HepG2 (cell line): Measurements from ENCODE around the gene TIPRL. TPM values are rescaled to one million over a fixed set of nuclear protein-coding genes. Genes with fewer than 3 reads are reported as not detected.

Experiments used
- ATAC-seq: fragments of 200-7000 bp; cut with Tn5 transposase; 3 replicates; pipeline ENCODE4 v1.9.1; 2020; ENCODE audit warnings: mild to moderate bottlenecking, moderate library complexity
- BruUV-seq: library from RNA; stranded (reverse); fragments of 400-500 nt; replicated peaks from 2 replicates; lab custom pipeline; 2021; lab: Mats Ljungman, UMichigan
- CTCF ChIA-PET: fragments of 300-600 bp; formaldehyde crosslinking; extraction: SDS; loops from one replicate; lab custom pipeline; 2021; ENCODE audit warnings: low total read pairs, inconsistent platforms, low intra/inter-chr PET ratio; lab: Yijun Ruan, JAX
- POLR2A ChIA-PET: fragments of 350-600 bp; sonication (Branson Sonifier 250); formaldehyde crosslinking; loops from one replicate; lab custom pipeline; 2020; ENCODE audit warnings: antibody characterized with exemption, inconsistent platforms; lab: Yijun Ruan, JAX
- DNase-seq: peaks from one replicate; pipeline ENCODE4 v3.0.0-alpha.2; 2015; ENCODE audit warnings: low spot score
- FAIRE-seq: peaks from 3 replicates; lab custom pipeline; 2011; peaks lifted over from hg19 to GRCh38; lab: Jason Lieb, UNC
- H2AFZ ChIP-seq: one replicate; pipeline ENCODE4 v1.6.1; 2011; ENCODE audit warnings: low read length, inconsistent platforms
- H3K27ac ChIP-seq: fragments of 300-600 bp; 3 replicates; pipeline ENCODE4 v1.8.0; 2011; ENCODE audit warnings: mixed run types, mild to moderate bottlenecking, mixed read lengths, low read length, inconsistent platforms; ENCODE audit not compliant: insufficient read depth; ENCODE audit errors: extremely low read length
- H3K27me3 ChIP-seq, 2 experiments: fragments of 200-600 bp in 1 of 2; 2 replicates in 1 of 2; 3 replicates in 1 of 2; pipeline versions ENCODE4 v1.6.0 to v1.8.0; 2011; ENCODE audit warnings: low read length in 2 of 2, mild to moderate bottlenecking in 2 of 2, moderate library complexity in 2 of 2, inconsistent platforms in 1 of 2; ENCODE audit not compliant: insufficient read depth in 2 of 2, control insufficient read depth in 1 of 2
- H3K36me3 ChIP-seq, 2 experiments: fragments of 200-600 bp in 1 of 2; replicated peaks in 1 of 2; 2 replicates in 1 of 2; 3 replicates in 1 of 2; pipeline versions ENCODE4 v1.5.1 to v1.8.0; 2011; ENCODE audit warnings: low read length in 2 of 2, inconsistent platforms in 1 of 2; ENCODE audit not compliant: insufficient read depth in 2 of 2, control insufficient read depth in 1 of 2
- H3K4me1 ChIP-seq: 2 replicates; pipeline ENCODE4 v1.5.1; 2012; ENCODE audit warnings: low read length, inconsistent platforms; ENCODE audit not compliant: insufficient read depth
- H3K4me2 ChIP-seq: 2 replicates; pipeline ENCODE4 v1.6.0; 2011; ENCODE audit warnings: low read depth, low read length, inconsistent platforms
- H3K4me3 ChIP-seq, 3 experiments: fragments of 200-600 bp in 1 of 3; sonication (generic), shearing (Covaris generic) in 1 of 3; replicated peaks in 1 of 3; 2 replicates each; pipeline ENCODE4 v1.5.1; 2011 to 2016; ENCODE audit warnings: low read length in 3 of 3, inconsistent platforms in 2 of 3, low read depth in 2 of 3, mild to moderate bottlenecking in 2 of 3, control low read depth in 1 of 3, mixed read lengths in 1 of 3; ENCODE audit not compliant: insufficient read depth in 1 of 3
- H3K79me2 ChIP-seq: one replicate; pipeline ENCODE4 v1.6.1; 2011; ENCODE audit warnings: low read length, inconsistent platforms; ENCODE audit not compliant: insufficient read depth
- H3K9ac ChIP-seq: 2 replicates; pipeline ENCODE4 v1.6.0; 2011; ENCODE audit warnings: mild to moderate bottlenecking, low read depth, low read length, inconsistent platforms; ENCODE audit not compliant: insufficient read depth
- H3K9me3 ChIP-seq: 2 replicates; pipeline ENCODE4 v1.5.1; 2012; ENCODE audit warnings: mild to moderate bottlenecking, low read length
- H4K20me1 ChIP-seq: 2 replicates; pipeline ENCODE4 v1.6.0; 2011; ENCODE audit warnings: inconsistent platforms, mild to moderate bottlenecking, low read length, moderate library complexity; ENCODE audit not compliant: insufficient read depth
- EHMT2 ChIP-seq: fragments of 200-600 bp; sonication (generic); IDR thresholded peaks from 2 replicates; pipeline ENCODE4 v1.7.0; 2017; ENCODE audit warnings: antibody characterized with exemption, low read depth, low read length, borderline replicate concordance
- FOXP1 ChIP-seq, 2 experiments: fragments of 450-650 bp in 1 of 2; IDR thresholded peaks; 2 replicates each; pipeline ENCODE4 v1.6.1; 2017 to 2018; ENCODE audit warnings: antibody characterized with exemption in 1 of 2
- GPBP1L1 ChIP-seq: sonication (generic); formaldehyde crosslinking; IDR thresholded peaks from 2 replicates; pipeline ENCODE4 v1.5.0; 2020; ENCODE audit warnings: mild to moderate bottlenecking, missing genetic modification reagents
- JARID2 ChIP-seq: sonication (generic); formaldehyde crosslinking; IDR thresholded peaks from 2 replicates; pipeline ENCODE4 v1.8.1; 2023; ENCODE audit warnings: missing genetic modification reagents, inconsistent platforms; ENCODE audit not compliant: insufficient replicate concordance
- NPAS2 ChIP-seq: sonication (generic); formaldehyde crosslinking; IDR thresholded peaks from 2 replicates; pipeline ENCODE4 v1.8.0; 2022; ENCODE audit warnings: mild to moderate bottlenecking, missing genetic modification reagents, borderline replicate concordance
- NR0B2 ChIP-seq: sonication (generic); formaldehyde crosslinking; IDR thresholded peaks from 2 replicates; pipeline ENCODE4 v1.4.0; 2020; ENCODE audit warnings: mild to moderate bottlenecking, missing genetic modification reagents
- NR2F6 ChIP-seq, 2 experiments: IDR thresholded peaks; 2 replicates each; pipeline ENCODE4 v1.6.1; 2016; ENCODE audit warnings: antibody characterized with exemption in 1 of 2, mild to moderate bottlenecking in 1 of 2
- ZFP36L1 ChIP-seq: sonication (generic); formaldehyde crosslinking; IDR thresholded peaks from 2 replicates; pipeline ENCODE4 v1.8.0; 2022; ENCODE audit warnings: mild to moderate bottlenecking, missing genetic modification reagents, moderate library complexity
- ZHX1 ChIP-seq: sonication (generic); formaldehyde crosslinking; IDR thresholded peaks from 2 replicates; pipeline ENCODE4 v1.8.1; 2022; ENCODE audit warnings: low read depth, mild to moderate bottlenecking, missing genetic modification reagents
- ZNF382 ChIP-seq: sonication (generic); formaldehyde crosslinking; IDR thresholded peaks from 2 replicates; pipeline ENCODE4 v1.5.0; 2020; ENCODE audit warnings: missing genetic modification reagents, mild to moderate bottlenecking, borderline replicate concordance
- ZNF878 ChIP-seq: sonication (generic); formaldehyde crosslinking; IDR thresholded peaks from 2 replicates; pipeline ENCODE4 v1.8.1; 2023; ENCODE audit warnings: mild to moderate bottlenecking, missing genetic modification reagents, moderate library complexity
- WGBS: methylation state at CpG from one replicate; pipeline ENCODE4 v1.1.6; 2017; ENCODE audit warnings: low lambda C conversion rate; 5-methylcytosine and 5-hydroxymethylcytosine counted together
- in situ Hi-C: cut with HindIII; loops from 2 replicates; pipeline ENCODE4 v1.10.0; 2017; ENCODE audit warnings: low pct_unique_long_range_greater_than_20kb; ENCODE audit not compliant: extremely low pct_ligation_motif_present
- intact Hi-C: fragments of 100-400 bp; cut with micrococcal nuclease; formaldehyde crosslinking; loops from one replicate; pipeline ENCODE4 v1.10.0; 2022; ENCODE audit not compliant: unreplicated experiment
- polyA plus RNA-seq, 8 experiments: library from polyadenylated mRNA; depleted of rRNA in 3 of 8; stranded (reverse) in 7 of 8; unstranded in 1 of 8; fragments of >200 nt; fragmentation: Illumina TruSeq in 4 of 8; extraction: Trizol in 4 of 8; gene quantifications; 2 replicates each; pipeline versions ENCODE4 v1.2.1 to v1.2.3, GENCODE V29; 2011 to 2016; ENCODE audit warnings: low read depth in 4 of 8, missing spikeins in 1 of 8, mixed read lengths in 1 of 8; ENCODE audit not compliant: insufficient read depth in 1 of 8
- total RNA-seq, 5 experiments: library from RNA; depleted of rRNA; stranded (reverse); fragments of >200 nt; fragmentation: Illumina TruSeq; extraction: Trizol; gene quantifications; 2 replicates each; pipeline ENCODE4 v1.2.3, GENCODE V29; 2016; ENCODE audit warnings: low read depth in 1 of 5

Gene TIPRL
- total and polyA plus RNA-seq, 2 of the 13 experiments (the other 11 are each of a cell fraction or from before 2014, with no cell fraction given) = 10.1 to 22.8 TPM

GRCh38 chr1:168216171-168216570 is 37.4 kb downstream of the TIPRL start:
- POLR2A ChIA-PET = interaction anchor here (0.7 kb wide), 1 partner anchor 10 kb away, joined by 3 read pairs; no protein-coding TSS in a partner anchor
- TF ChIP-seq ZHX1 (CRISPR knock-in tag) = no peak

GRCh38 chr1:168217664-168218063 is 38.9 kb downstream of the TIPRL start:
- H3K4me2 ChIP-seq = no peak overlapping the region
- no peak for DNase-seq
- no peaks in the 10 kb centered on the region for H3K36me3 ChIP-seq
- ChIA-PET CTCF (no interaction called here), POLR2A (no interaction called here)
- BruUV-seq = no TSS peak
- no peak overlapping the region for H3K4me3 ChIP-seq
- intact Hi-C loops (no loop called here), in situ Hi-C loops (no loop called here)
- H4K20me1 ChIP-seq = no peaks in the 10 kb centered on the region
- no peaks in the 10 kb centered on the region for H3K4me1 ChIP-seq
- no peak overlapping the region for H2AFZ ChIP-seq
- no peak overlapping the region for H3K9ac ChIP-seq
- no peaks in the 10 kb centered on the region for H3K79me2 ChIP-seq
- 0 out of 5 replicates have a peak, but pooled peaks cover 1 to 3% of the 10 kb centered on the region in 2 experiments for H3K27me3 ChIP-seq
- H3K9me3 ChIP-seq = no peaks in the 10 kb centered on the region
- 51% methylated on average over 4 of the region's 4 CpGs for WGBS
- no peak for ATAC-seq
- no peak for FAIRE-seq
- no peak overlapping the region for H3K27ac ChIP-seq
- TF ChIP-seq JARID2 (CRISPR knock-in tag) (no peak), NR2F6 (IDR thresholded peaks at IDR 0.05) (no peak), NR2F6 (CRISPR knock-in tag; IDR thresholded peaks at IDR 0.05) (no peak), EHMT2 (no peak), NPAS2 (CRISPR knock-in tag) (no peak), ZNF878 (CRISPR knock-in tag) (no peak), NR0B2 (CRISPR knock-in tag) (no peak), ZNF382 (no peak), FOXP1 (IDR thresholded peaks at IDR 0.05) (no peak), FOXP1 (CRISPR knock-in tag; IDR thresholded peaks at IDR 0.05) (no peak), ZFP36L1 (CRISPR knock-in tag) (no peak), GPBP1L1 (CRISPR knock-in tag) (no peak)

More at GRCh38 chr1:168216171-168216570, 37.4 kb downstream of the TIPRL start:
- no peaks in the 10 kb centered on the region for H3K36me3 ChIP-seq
- WGBS = 80% methylated on average over 4 of the region's 4 CpGs
- H3K9ac ChIP-seq = no peak overlapping the region
- H3K79me2 ChIP-seq = no peaks in the 10 kb centered on the region
- FAIRE-seq (no peak), ATAC-seq (no peak), DNase-seq (no peak)
- H3K4me1 ChIP-seq = no peaks in the 10 kb centered on the region
- H3K9me3 ChIP-seq = no peaks in the 10 kb centered on the region
- intact Hi-C loops (no loop called here), in situ Hi-C loops (no loop called here)
- CTCF ChIA-PET = no interaction called here
- H4K20me1 ChIP-seq = no peaks in the 10 kb centered on the region
- H3K27me3 ChIP-seq = 0 out of 5 replicates have a peak, but pooled peaks cover 1 to 3% of the 10 kb centered on the region in 2 experiments
- BruUV-seq = no TSS peak
- no peak overlapping the region for H3K4me2 ChIP-seq
- no peak overlapping the region for H3K27ac ChIP-seq
- H2AFZ ChIP-seq = no peak overlapping the region
- H3K4me3 ChIP-seq = no peak overlapping the region
